ENCODE results near the gene TNS1. TPM values are rescaled to one million over a fixed set of nuclear protein-coding genes. Genes with fewer than 3 reads are reported as not detected.

The TNS1 gene
- total RNA-seq, 3 donors from 2014 or later = 0.50 to 1.2 (median 0.54) TPM

DNA sequence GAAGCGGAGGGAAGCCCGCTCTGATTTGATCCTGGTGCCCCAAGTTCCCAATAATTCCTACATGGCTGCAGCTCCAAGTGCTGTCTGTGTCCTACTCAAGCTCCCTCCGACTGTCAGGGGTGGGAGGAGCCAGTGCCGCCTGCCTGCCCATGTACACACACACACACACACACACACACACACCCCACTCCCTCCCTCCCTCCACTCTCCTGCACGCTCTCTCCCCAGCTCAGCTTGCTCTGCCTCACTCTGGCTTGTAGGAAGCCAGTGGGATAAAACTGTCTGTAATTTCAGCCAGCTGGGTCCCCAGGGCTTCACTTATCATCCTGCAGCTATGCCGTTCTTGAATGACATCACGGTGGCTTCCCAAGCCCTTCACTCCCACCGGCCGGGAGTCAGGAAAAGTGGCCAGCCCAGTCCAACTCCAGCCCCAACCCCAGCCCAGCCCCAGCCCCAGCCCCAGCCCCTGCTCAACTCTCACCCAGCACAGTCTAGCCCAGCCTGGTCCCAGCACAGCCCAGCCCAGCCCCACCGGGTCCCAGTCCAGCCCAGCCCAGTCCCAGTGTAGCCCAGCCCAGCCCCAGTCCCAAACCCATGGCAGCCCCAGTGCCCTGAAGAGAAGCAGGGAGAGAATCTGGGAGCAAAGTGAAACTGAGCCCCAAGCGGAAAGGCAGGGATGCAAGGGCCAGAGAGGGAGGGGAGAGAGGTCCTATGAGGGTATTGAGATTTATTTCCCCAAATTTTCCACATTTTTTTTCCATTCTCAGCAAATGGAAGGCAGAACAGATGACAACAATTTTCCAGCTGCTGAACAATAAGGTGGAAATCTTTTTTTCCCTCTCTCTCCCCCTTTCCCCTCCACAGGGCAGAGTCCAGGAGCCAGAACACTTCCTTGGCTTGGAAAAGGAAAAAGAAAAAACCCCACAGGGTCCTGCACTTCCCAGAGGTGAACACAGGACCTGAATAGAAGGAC lies 144.0 kb downstream of the TNS1 start:
- Mint-ChIP-seq H3K4me3 (no peak overlapping the region), H3K27me3 (ENCODE audit: low read depth) (no peaks in the 10 kb centered on the region), H3K36me3 (ENCODE audit: insufficient read depth) (no peaks in the 10 kb centered on the region), H3K4me1 (ENCODE audit: low read depth) (no peaks in the 10 kb centered on the region), H3K9me3 (no peaks in the 10 kb centered on the region)
- no peak for ATAC-seq
- no peak for DNase-seq

DNA sequence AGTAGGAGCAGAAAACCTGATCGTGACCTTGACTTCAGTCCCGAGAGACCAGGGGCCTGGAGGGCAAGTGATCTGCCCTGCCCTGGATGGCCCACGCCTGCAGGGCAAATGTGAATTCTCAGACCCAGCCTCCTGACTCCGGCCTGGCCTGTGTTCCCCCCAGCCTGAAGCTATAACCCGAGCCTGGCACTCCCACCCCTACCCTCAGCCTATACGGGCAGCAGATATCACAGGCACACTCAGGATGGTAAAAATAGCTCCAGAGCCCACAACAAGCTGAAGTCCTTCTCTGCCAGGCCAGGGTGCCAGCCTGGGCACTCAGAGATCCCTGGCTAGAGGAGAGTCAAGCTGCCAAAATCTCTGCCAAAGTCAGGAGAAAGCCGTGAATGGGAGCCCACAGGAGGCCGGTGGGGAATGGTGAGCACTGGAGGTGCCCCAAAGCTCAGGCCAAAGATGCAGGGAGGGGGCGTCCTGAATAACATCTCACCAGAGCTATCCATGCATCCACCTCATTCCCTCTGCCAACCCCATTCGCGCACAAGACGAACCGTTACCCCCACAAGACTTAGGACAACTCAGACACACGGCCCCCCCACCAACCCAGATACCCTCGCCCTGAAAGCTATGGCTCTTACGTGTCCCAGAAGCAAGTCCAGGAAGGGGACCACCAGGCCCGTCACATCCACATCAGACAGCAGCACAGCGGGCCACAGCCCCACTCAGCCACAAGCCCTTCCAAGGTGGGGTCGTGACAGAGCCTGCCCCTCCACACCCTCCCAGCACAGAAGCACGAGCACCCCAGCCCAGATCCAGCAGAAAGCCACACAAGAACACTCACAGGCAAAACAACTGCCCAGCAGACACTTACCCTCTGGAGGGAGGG lies 144.9 kb downstream of the TNS1 start:
- no peak for ATAC-seq
- Mint-ChIP-seq H3K27me3 (ENCODE audit: low read depth) (no peaks in the 10 kb centered on the region), H3K9me3 (no peaks in the 10 kb centered on the region), H3K4me1 (ENCODE audit: low read depth) (no peaks in the 10 kb centered on the region), H3K36me3 (ENCODE audit: insufficient read depth) (no peaks in the 10 kb centered on the region), H3K4me3 (no peak overlapping the region)
- DNase-seq = no peak

DNA sequence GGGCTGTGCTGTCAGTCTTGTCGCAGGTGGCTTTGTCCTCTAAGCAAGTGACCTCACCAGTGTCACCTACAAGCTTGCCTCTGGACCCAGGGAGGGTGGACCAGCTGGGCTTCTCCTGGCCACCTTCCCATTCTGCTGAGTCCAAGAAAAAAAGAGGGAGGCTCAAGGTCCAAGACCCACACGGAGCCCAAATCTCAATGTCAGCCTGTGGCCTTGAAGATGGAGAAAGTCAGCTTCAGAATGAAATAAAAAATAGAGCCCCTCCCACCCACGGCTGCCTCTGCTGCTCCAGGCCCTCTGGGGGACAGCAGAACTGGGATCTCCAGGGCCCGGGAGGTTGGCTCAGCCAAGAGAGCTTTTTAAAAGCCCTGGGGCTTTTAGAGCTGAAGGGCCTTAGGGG lies 145.9 kb downstream of the TNS1 start:
- Mint-ChIP-seq H3K9me3 (no peaks in the 10 kb centered on the region), H3K4me1 (ENCODE audit: low read depth) (no peaks in the 10 kb centered on the region), H3K27me3 (ENCODE audit: low read depth) (no peaks in the 10 kb centered on the region), H3K4me3 (no peak overlapping the region), H3K36me3 (ENCODE audit: insufficient read depth) (no peaks in the 10 kb centered on the region)
- ATAC-seq (no peak), DNase-seq (no peak)

DNA sequence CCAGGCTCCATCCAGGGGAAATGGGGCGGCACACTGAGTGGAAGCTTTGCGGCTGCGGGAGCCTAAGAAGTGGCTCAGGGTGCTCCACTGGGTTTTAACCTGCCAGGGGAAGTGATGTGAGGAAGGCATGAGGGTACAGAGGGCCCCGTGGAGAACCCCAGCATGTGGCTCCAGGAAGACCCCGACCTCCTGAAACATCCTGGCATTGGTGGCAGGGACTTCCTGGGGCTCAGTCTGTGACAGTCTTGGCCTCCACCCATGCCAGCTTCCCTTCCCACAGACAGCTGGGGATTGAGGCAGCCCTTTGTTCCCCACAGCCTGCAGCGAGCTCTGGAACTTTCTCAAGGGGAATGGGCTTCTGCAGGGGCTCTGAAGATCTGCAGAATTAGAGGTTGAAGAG lies 146.6 kb downstream of the TNS1 start:
- Mint-ChIP-seq H3K9me3 (no peaks in the 10 kb centered on the region), H3K4me3 (no peak overlapping the region), H3K27me3 (ENCODE audit: low read depth) (no peaks in the 10 kb centered on the region), H3K36me3 (ENCODE audit: insufficient read depth) (no peaks in the 10 kb centered on the region), H3K4me1 (ENCODE audit: low read depth) (no peaks in the 10 kb centered on the region)
- DNase-seq = no peak
- no peak for ATAC-seq

DNA sequence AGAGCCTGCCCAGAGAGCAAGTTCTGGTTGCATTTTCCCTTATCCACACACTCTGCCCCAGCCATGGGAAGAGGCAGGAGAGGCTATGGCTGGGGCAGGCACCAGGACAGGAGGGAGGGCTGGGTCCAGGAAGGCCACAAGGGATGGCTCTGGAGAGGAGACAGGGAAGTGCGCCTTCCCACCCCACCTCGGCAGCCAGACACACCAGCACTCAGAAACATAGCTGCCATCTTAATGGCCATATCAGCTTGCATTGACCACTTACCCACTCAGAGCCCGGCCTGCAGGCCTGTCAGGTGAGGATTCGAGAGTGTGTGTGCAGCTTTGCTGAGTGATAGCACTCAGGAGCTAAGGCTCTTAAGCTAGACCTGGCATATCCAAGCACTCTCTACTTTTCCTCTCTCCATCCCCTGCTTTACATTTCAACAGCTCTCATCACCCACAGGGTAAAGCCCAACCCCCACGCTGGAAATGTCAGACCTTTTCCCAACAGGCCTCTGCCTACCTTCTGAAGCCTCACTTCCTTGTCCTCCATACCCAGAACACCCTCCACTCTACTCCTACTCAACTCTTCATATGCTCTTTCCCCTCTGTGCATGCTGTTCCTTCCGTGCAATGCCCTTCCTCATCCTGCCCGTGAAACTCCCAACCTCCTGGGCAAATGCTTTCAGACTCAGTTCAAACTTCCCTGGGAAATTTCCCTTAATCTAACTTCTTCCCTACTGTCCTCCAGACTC lies 147.9 kb downstream of the TNS1 start:
- Mint-ChIP-seq H3K27me3 (ENCODE audit: low read depth) (no peaks in the 10 kb centered on the region), H3K4me3 (no peak overlapping the region), H3K4me1 (ENCODE audit: low read depth) (no peaks in the 10 kb centered on the region), H3K36me3 (ENCODE audit: insufficient read depth) (no peaks in the 10 kb centered on the region), H3K9me3 (no peaks in the 10 kb centered on the region)
- no peak for DNase-seq
- no peak for ATAC-seq

DNA sequence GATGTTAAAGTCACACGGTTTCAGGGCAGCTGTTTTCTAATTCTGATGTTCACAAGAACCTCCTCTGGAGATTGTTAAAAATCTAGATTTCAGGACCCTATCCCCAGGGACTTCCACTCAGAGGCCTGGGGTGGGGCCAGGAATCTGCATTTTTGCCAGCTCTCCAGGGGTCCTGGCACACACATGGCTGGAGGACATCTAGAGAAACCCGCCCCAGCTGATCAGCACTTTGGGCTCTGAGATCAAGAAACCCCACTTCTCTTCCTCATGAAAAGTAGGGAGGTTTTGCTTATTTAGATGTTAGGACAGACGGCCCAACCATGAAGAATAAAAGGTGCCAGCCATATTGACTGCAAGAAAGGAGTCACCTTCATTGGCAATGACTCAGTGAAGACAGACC lies 148.8 kb downstream of the TNS1 start:
- Mint-ChIP-seq H3K36me3 (ENCODE audit: insufficient read depth) (no peaks in the 10 kb centered on the region), H3K27me3 (ENCODE audit: low read depth) (peaks cover 4% of the 10 kb centered on the region), H3K9me3 (no peaks in the 10 kb centered on the region), H3K4me1 (ENCODE audit: low read depth) (no peaks in the 10 kb centered on the region), H3K4me3 (no peak overlapping the region)
- ATAC-seq (no peak), DNase-seq (no peak)

DNA sequence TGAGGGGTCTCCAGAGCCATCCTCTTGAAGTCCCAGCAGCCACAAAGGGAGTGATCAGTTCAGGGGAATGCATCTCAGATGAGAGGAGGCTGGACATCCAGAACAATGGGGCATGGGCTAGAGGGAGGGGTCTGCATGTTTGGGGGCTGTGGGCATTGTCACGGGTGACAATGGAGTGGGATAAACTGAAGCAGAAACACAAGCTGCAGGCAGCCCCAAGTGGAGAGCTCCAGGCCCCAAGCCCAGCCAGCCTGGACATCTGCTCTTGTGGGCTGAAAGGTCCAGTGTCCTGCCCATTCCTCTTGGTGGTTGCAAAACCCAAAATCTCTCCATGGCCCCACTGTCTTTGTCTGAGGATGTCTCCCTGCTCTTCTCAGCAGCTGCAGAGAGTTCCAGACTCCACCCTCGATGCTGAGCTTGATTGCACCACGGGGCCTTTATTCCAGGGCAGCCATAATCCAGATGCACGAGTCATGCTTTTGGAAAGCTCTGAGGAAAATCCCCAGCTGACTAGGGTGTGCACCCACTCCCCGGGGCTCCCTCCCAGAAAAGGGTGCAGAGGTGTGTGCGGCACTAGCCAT lies 149.4 kb downstream of the TNS1 start:
- Mint-ChIP-seq H3K4me1 (ENCODE audit: low read depth) (no peaks in the 10 kb centered on the region), H3K36me3 (ENCODE audit: insufficient read depth) (no peaks in the 10 kb centered on the region)
- DNase-seq = no peak

DNA sequence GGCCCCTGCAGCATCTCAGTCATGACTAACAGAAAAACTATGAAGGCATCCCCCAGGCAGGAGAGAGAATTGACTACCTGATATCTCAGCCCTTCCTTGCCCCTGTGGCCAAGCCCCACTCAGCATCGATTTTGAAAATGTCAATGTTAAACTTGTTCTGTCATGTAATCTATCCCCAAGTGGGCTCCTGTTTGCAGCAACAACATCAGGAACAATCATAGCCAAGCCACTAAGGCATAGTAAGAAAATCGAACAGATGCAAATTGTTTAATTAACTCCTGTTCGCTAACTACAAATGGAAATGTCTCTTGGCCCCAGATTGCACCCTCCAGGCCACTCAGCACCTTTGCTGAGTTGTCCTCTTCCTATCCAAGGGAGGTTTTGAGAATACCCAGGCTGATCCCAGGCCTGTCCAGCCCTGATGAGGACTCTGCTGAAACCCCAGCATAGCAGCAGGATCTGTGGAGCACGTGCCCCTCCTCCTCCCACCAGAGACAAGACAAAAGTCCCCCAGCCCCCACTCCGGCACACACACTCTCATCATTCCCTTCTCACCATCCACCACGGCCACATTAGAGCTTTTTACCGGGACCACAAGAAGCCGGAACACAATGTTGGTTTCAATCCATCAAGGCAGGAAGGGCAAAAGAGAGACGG lies 150.1 kb downstream of the TNS1 start:
- DNase-seq (no peak), ATAC-seq (no peak)
- no peaks in the 10 kb centered on the region for H3K9me3 Mint-ChIP-seq
- H3K27me3 Mint-ChIP-seq (ENCODE audit: low read depth) = peaks cover 5% of the 10 kb centered on the region
- H3K4me1 Mint-ChIP-seq (ENCODE audit: low read depth) = no peaks in the 10 kb centered on the region
- no peak overlapping the region for H3K4me3 Mint-ChIP-seq
- H3K36me3 Mint-ChIP-seq (ENCODE audit: insufficient read depth) = no peaks in the 10 kb centered on the region

More for the DNA sequence above, 149.4 kb downstream of the TNS1 start:
- no peak overlapping the region for H3K4me3 Mint-ChIP-seq
- no peak for ATAC-seq
- no peaks in the 10 kb centered on the region for H3K9me3 Mint-ChIP-seq
- H3K27me3 Mint-ChIP-seq (ENCODE audit: low read depth) = peaks cover 5% of the 10 kb centered on the region

DNA sequence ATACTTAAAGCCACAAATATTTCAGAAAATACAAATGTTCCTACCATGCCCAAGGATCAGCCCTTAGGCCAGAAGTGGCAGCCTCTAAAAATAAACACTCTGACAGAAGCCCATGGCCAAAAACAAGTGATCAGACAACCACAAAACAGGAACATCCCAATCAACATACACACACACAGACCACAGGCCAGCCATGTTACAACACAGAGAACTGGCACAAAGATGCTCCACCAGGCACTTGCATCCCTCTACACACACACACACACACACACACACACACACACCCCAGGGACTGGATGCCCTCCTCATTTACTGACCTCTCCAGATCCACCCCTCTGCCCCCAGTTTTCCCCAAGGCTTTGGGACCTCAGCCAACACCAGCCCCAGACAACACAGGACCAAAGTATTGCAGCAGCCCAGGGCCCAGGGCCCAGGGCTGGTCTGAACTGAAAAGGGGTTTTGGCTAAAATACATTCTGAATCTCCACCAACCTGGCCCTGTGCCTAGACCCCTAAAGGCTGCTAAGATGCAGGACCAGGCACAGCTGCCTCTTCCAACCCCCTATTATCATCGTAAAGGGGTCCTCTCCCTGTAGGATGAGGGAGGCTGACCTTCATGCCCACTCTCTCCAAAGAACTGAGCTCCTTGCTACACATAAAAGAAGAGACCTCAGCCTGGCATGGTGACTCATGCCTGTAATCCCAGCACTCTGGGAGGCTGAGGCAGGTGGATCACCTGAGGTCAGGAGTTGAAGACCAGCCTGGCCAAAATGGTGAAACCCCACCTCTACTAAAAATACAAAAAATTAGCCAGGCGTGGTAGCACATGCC lies 151.4 kb downstream of the TNS1 start:
- Mint-ChIP-seq H3K36me3 (ENCODE audit: insufficient read depth) (no peaks in the 10 kb centered on the region), H3K27me3 (ENCODE audit: low read depth) (peaks cover 5% of the 10 kb centered on the region)

DNA sequence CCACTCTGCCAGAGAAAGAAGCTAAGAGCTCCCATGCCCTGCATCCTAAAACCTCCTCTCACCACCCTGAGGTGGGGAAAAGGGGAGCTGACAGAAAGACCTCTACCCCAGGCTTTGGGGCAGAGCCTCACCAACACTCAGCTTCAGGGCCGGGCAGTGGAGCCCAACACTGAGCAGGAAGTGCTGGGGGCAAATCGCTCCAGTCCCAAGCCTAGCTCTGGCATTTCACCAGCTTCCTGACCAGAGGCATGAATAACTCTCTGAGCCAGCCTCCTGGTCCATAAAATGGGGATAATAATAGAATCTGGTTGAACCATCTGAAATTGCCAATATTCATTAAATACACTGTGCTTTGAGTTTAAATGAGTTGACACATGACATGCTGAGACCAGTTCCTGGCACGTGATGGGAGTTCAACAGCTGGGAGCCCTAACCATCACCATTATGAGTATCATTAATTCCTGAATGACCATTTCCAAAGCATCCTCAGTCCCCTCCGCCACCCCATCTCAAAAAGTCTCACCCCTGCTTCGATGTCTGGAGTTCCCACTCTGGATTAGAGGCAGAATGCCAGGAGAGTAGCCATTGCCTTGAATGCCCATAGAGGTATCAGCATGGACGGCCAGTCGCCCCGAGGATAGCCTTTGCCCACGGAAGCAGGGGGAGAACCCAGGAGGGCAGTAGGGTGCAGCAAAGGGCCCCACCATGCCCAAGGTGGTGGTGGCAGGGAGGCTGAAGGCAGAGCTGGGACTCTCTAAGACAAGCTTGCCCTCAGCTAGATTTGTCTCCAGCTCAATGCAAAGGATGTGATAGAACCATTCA lies 153.4 kb downstream of the TNS1 start:
- Mint-ChIP-seq H3K4me1 (ENCODE audit: low read depth) (no peaks in the 10 kb centered on the region), H3K9me3 (no peaks in the 10 kb centered on the region), H3K36me3 (ENCODE audit: insufficient read depth) (no peaks in the 10 kb centered on the region), H3K27me3 (ENCODE audit: low read depth) (peaks cover 5% of the 10 kb centered on the region), H3K4me3 (no peak overlapping the region)
- ATAC-seq (no peak), DNase-seq (no peak)

More for the DNA sequence above, 151.4 kb downstream of the TNS1 start:
- Mint-ChIP-seq H3K4me1 (ENCODE audit: low read depth) (no peaks in the 10 kb centered on the region), H3K9me3 (no peaks in the 10 kb centered on the region), H3K4me3 (no peak overlapping the region)
- ATAC-seq (no peak), DNase-seq (no peak)

DNA sequence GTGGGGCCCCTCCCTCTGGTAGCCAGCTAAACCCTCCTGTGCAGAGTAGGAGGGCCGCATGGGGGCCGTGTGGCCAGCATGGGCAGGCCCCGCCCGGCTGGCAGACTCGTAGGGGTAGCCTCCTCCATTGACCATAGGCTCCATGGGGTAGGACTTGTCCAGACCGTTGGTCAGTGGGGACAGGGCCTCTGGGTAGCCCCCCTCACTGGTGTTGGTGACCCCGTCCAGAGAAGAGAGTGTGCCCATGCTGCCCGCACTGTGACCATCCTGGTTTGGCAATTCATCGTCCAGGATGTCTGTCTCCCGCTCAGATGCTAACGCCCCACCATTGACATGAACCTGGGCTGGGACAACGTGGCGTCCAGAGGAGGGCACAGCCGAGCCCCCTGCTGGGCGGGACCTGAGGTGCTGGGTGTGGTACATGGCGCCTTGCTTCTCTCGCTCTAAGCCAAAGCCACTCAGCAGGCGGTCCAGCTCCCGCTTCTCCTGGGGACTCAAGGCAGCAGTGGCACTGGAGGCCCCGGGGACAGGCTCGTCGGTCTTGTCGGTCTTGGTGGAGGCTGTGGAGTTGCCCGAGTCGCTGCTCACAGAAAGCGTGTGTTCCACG lies 154.3 kb downstream of the TNS1 start:
- no peak overlapping the region for H3K4me3 Mint-ChIP-seq

More for the DNA sequence above, 154.3 kb downstream of the TNS1 start:
- ATAC-seq = no peak
- H3K9me3 Mint-ChIP-seq = no peaks in the 10 kb centered on the region
- peaks cover 5% of the 10 kb centered on the region for H3K27me3 Mint-ChIP-seq (ENCODE audit: low read depth)
- H3K4me1 Mint-ChIP-seq (ENCODE audit: low read depth) = no peaks in the 10 kb centered on the region
- no peaks in the 10 kb centered on the region for H3K36me3 Mint-ChIP-seq (ENCODE audit: insufficient read depth)
- DNase-seq = no peak

Measured in activated T-cell treated with anti-CD3 and anti-CD28 coated beads, Interleukin-2, amount 50 U/mL, for 4 hours (primary cell).